ENCODE results near the gene GUCD1.
"Not testable (repeated sequence)": the region's sequence is repeated elsewhere in the genome, so short reads cannot be mapped to it uniquely, and the experiment has no call there.

The GUCD1 gene

DNA sequence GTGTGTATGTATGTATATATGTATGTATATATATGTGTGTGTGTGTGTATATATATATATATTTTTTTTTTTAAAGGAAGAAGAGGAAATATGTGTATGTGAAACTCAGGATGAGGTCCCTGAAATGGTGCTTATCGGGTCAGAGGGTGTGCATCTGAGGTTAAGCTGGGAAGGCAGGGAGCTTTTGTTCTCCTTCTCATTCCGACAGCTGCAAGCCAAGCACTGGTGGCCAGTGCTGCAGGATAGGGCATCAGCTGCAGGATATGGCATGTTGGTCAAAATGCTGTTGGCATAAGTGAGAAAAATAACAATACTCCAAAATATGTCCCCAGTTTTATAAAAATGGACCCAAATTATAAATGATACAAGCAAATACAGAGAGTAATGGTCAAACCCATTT lies 8.3 kb upstream of the GUCD1 start:
- DNase-seq: no peak

DNA sequence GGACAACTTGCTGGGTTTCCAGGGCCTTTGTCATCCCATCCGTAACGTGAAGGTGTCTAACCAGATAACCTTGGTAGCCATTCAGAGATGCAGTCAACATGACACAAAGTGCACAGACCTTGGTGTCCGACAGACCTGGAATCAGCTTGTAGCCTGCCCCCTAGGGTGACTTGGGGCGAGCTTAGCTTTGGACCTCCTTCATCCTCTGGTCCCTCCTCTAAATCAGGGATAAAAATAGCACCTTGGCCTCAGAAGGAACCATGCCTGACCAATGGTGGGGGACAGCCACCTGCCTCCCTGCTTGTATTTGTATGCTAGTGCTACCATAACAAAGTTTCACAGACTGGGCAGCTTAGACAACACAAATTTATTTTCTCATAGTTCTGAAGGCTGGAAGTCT lies 4.5 kb upstream of the GUCD1 start:
- no peak for DNase-seq

DNA sequence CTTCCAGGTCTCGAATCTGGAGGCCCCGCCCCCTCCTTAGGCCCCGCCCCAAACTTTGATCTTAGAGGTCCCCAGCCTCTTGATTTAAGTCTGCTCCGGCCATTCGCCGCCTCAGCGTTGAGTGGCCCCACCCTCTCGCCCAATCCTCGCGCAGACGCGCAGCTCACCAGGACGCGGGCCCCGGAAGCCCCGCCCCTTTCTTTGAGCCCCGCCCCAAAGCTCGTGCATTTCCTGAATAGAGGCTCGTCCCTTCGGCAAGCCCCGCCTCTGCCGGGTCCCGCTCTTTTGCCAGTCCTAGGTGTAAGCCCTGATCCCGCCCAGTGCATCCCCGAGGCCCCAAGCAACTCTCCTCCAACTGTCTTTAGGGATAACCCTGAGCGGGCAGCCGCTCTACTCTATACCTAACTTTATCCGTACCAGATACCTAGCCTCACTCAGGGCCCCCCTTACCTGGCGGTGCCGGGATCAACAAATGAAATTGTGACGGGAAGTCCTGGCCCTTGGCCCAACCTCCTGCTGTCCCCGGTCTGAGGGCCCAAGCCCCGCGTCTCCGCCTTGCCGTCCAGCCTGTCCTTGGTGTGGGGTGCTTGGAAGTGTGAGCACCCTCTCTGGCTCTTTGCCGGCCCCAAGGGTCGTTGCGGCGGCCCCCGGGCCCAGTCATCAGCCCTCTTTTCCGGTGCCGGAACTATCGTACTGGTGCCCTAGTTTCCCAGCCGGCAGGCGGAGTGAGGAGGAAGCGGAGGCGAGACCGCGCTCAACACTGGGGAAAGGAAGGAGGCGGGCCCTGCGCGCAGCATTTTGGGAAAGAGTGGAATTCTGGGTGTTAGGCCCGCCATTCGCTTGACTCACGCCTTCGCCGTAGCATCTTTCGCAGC lies 464 bp upstream of the GUCD1 start, which contains the start of gene SNRPD3:
SNRPD3 (plus strand) TSS at position 835 of the 875 bp plus-strand sequence. CDS start 1,676 bp downstream, outside the sequence.
- DNase-seq: peak; percentile 98

DNA sequence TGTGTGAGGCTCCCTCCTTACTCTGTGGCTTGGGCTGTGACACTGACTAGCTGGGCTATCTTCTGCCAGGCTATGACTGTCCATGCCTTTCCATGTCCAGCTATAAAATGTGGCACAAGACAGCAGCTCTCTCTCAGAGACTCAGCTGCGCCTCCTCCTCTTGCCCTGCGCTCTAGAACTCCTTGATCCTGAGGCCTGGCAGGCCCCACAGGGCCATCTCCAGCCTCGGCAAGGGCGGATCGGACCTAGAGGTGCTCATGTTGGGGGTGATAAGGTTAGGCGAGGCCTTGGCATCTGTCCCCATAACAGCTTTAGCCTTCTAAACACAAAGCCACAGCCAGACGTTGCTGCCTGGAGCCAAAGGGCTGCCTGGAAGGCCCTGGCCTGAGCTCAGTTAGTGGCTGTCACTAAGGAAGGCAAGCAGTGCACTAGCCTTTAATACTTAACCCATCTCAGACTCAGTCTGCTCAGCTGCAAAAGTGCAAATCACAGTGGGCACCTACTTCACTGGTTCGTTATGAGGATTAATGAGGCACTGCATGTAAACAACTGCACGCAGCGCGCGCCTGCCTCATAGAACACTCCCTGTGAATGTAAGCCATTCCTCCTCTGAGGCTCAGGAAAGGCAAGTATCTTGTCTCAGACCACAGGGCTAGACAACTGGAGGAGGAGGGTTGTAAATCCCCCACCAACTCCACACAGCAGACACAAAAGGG lies 1.2 kb downstream of the GUCD1 start:
- DNase-seq: peak; percentile 11

DNA sequence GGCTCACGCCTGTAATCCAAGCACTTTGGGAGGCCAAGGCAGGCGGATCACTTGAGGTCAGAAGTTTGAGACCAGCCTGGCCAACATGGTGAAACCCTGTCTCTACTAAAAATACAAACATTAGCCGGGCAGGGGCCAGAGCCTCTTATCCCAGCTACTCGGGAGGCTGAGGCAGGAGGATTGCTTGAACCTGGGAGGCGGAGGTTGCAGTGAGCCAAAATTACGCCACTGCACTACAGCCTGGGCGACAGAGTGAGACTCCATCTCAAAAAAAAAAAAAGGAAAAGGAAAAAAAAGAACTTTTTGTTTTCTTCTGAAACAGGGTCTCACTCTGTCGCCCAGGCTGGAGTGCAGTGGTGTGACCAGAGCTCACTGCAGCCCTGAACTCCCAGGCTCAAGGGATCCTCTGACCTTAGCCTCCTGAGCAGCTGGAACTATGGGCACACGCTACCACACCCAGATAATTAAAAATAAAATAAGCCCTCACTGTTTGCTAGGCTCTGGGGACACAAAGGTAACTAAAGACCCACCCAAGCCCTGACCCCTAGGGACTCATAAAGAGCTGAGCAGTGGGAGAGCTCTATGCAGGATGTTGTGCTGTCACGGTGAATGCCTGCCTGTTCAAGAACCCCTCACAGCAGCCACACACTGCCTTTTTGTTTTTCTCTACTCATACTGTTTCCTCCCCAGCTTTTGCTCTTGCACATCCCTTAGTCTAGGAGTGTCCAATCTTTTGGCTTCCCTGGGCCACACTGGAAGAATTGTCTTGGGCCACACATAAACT lies 2.2 kb downstream of the GUCD1 start:
- DNase-seq: peak; percentile 86

DNA sequence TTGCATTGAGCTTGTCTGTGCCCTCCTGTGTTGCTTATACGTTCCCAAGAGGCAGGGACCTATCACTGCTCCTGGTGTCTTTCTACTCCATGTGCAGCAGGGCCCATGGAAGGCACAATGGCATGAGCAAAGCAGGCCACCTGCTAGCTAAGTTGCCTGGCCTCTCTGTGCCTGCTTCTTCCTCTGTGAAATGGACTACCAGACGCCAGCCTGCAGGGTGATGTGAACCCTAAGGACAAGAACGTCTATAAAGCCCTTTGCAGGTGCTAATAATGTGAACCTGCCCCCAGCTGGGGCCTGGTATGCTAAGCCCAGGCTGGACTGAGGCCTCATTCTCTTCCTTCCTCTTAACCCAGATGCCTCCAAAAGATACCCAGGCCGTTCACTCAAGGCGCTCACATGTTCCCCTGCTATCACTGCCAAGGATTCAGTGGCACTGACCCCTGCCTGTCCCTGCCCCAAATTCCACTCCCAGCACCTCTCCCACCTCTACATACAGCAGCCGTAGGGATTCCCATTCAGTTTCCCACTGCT lies 4.0 kb downstream of the GUCD1 start:
- no peak for DNase-seq

DNA sequence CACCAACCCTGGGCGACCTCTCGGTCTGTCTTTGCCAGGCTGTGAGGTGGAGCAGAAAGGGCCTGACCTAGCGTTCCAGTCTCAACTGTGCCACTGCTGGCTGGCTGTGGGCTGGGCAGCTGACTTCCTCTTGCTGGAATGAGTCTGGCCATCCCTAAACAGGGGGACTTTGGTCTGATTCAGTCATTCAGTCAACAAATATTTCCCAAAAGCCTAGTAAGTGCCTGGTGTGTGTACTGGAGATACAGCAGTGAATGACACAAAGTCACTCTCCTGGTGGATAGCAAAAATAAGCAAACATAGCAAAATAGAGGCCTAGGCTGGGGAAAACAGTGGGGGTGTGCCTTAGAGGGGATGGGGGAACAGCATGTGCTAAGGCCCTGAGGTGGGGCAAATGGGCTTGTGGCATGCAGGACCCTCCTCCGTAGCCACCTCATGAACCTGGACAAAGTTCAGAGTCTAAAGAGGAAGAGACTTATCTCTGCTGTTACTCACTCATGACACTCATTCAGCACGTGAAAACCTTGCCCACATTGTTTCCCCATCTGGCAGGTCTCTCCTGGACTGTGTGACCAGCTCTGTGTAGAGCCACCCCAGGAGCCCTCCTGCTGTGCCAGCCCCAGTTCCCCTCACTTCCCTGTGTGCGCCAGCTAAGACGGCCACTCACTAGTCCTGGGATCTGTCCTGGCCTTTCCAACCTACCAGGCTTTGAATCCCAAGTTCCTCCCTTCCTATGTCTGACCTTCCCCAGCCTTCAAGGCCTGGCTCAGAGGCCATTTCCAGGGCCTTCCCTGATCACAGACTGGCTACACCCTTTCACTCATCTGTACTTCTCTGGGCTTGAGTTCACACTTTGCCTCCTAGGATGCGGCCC lies 4.7 kb downstream of the GUCD1 start:
- DNase-seq: no peak

DNA sequence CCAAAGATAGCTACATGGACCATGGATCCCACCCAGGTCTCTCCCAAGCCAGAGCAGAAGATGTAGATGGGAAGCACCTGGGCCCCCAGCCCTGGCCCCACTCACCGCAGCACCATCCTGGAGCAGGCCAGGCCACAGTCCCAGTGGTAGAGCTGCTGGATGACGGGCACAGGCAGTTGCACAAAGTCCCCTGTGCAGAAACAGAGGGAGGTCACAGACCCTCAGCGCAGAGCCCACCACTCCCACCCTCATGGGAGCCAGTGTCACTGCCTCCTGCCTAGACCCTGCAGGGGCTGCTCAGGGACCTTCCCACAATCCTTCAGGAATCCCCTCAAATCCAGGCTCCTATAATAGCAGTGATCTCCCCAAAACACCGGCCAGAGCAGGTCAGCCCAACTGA lies 6.1 kb downstream of the GUCD1 start:
- DNase-seq: no peak

DNA sequence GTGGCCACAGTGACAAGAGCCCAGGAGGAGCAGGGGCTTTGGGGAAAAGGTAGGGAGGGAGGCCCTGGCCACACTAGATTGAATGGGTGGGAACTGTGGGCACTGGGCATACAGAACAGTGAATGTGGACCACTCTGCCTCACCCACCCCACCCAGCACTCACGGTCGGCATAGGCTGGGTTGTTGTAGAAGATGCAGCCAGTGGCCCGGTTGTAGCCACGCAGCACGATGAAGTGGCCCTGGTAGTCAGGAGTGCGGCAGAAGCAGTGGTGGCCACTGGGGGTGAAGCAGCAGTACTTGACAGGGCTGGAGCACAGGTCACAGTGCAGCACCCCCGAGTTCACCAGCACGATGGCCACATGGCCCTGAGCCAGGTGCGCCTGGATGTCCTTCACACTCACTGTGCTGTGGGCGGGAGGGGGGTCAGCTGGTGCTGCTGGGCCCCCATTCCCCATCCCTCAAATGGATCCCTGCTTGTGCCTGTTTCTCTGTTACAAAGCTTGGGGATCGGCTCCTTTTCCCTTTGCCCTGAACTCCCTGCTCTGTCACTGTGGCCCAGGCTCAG lies 11.2 kb downstream of the GUCD1 start:
- DNase-seq: no peak

DNA sequence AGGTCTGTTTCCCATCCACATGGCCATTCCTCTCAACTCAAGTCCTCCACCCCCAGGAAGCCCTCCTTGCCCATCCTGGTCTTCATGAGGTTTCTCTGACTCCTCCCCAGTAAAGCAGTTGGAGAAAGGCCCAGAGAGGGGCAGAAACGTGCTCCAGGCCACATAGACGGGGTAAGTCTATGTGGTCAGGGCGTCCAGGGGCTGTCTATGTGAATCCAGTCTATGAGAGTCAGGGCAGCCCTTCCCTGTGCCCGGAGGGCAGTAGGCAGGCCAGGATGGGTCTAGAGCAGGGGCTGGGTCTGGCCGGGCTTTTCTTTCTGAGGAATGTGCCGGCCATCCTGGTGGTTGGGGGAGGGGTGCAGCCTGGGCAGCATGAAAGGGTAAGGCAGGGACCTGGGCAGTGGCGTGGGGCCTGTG lies 11.7 kb downstream of the GUCD1 start:
- DNase-seq: no peak

DNA sequence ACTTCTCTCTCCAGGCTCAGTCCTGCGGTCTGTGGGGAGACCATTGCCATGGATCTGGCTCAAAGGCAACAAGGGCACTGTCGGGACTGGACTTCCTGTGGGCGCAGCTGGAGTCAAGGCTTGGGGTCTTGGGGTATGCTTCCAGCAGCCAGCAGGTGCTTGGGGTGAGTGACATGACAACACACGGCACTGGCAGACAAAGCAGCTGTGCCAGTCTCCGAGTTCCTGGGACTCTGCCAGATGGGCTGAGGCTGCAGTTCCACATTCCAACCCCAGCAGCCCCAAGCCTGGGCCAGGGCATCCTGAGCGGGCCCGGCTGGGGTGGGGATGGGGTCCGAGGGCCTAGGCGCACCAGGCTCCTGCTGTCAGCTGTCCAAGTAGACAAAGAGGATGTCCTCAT lies 12.3 kb downstream of the GUCD1 start:
- DNase-seq: no peak

DNA sequence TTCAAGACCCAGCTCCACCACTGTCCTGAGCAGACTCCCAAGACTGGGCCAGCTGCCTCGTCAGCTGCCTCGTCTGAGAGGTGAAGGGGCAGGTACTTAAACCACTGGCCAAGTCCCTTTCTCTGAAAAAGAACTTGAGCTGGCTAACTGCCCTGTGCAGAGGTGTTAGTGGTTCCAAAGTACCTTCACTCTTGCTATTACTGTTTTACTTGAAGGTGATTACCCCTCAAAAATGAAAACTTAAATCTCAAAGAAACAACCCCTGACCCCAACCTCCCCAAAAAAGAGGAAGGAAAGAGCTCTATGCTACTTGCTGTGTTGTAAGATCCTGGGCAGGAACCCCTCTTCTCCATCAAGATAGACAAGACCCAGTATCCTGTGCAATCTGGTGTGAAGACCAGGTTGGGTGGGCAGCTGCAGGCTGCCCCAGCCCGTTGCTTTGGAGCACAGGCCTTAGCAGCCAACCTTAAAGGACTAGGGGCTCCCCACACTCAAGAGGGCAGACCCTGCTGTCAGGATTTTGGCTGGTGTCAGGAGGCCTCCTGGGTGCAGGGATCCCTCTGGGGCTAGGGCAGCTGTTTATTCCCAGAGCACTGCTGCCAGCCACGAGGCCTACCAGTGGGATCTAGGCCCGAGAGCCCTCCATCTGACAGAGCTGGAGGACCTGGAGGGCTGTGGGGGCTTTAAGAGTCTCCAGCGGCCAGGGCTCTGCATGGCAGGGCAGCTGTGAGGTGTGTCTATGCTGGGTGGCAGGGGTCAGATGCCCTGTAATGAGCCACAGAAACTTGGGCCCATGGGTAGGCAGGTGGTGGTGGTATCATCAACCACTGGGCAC lies 13.0 kb downstream of the GUCD1 start:
- no peak for DNase-seq

DNA sequence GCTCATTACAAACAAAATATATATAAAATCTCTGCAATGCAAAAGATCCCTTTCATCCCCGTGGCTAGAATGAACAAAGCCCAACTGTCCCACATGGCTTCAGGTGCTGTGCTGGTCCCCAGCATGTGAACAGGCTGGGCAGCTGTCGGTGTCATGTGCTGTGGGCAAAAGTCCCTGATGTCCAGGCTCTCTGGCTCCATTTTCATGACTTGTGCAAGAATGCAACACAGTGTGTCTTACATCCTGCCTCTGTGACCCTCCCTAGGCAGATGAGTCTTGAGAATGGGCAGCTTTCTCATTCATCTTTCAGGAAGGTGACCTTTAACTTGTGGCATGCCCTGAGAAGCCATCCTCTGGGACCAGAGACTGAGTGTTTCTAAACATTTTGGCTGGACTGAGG lies 14.5 kb downstream of the GUCD1 start:
- no peak for DNase-seq

DNA sequence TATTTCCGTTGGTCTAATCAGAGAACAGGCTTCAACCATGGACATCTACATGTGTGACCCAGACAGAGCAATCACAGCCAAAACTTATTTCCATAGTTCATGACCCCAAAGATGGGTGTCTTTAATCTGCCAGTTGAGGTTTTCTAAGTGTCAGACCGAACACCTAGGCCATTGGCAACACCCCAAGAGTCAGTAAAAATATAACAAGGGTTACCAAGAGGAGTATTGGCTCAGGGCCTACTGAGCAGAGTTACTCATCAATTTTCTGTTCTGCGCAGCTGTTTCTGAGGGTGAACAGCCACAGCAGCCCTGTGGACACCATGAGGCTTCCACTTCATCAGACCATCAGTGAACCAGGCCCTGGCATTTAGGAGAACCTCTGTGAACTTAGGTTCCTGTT lies 18.8 kb downstream of the GUCD1 start:
- no peak for DNase-seq

DNA sequence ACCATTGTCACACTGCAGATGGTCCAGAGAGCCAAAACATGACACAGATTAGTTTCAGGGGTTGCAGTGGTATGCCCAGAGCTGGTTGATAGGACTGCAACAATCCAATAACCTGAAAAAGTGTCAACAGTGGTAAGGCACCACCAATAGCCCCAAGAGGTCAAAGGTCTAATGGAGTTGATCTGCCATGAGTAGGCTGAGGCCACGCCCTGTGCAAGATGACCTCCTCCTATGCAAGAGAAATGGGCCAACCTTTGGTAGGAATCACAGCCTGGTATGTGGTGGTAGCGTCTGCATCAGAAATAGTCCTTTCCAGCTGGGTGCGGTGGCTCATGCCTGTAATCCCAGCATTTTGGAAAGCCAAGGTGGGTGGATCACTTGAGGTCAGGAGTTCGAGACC lies 19.6 kb downstream of the GUCD1 start:
- DNase-seq: no peak

DNA sequence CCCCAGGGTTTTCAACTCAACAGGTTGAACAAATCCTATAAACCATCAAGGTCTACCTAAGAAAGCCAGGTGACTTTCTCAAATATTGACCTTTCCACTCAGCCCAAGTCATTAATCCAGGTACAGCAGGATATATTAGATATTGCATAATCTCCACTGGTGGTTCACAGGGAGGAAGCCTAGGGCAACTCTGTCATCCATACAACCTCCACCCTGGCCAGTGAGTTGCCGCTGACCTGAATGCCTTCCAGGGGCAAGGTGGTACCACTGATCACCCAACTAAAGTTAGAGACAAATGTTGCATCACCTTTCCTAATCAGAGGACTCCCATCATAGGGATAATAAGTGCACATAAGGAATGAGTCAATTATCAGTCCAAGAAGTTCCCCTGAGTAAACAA lies 22.9 kb downstream of the GUCD1 start:
- peak; percentile 43 for DNase-seq

DNA sequence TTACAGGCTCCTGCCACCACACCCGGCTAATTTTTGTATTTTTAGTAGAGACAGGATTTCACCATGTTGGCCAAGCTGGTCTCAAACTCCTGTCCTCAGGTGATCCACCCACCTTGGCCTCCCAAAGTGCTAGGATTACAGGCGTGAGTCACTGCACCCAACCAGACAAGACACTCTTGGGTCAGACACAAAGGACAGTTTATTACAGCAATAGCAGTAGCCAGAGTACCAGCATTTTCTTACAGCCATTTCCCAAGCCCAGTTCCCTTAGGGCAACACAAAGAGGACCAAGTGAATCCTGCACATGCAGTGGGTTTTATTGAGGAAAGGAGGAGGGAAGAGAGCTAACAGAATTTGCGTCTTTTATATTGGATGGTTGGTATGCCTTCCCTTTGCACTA lies 24.0 kb downstream of the GUCD1 start:
- not testable (repeated sequence) for DNase-seq

DNA sequence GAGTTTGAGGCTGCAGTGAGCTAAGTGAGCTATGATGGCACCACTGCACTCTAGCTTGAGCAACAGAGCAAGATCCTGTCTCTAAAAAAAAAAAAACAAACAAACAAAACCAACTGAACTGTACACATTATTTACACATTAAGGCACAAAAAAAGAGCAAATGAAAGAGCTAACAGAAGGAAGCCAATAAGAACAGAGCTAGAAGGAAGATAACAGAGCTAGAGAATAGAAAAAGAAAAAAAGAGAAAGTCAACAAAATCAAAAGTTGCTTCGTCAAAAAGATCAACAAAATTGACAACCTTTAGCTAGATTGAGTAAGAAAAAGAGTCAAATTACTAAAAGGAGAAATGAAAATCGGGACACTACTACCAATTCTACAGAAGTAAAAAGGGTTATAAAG lies 25.0 kb downstream of the GUCD1 start:
- no peak for DNase-seq

DNA sequence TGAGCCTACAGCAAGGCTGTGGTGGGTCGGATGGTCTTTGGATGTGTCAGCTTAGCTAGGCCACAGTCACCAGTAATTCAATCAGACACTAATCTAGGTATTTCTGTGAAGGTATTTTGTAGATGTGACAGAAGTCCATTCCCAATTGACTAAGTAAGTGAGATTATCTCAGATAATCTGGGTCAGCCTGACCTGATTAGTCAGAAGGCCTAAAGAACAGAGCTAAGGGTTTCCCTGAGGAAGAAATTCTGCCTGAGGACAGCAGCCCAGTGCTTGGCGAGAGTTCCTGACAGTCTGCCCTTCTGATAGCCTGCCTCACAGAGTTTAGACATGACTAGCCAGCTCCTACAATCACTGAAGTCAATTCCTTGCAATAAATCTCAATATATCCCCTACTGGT lies 28.7 kb downstream of the GUCD1 start:
- no peak for DNase-seq

DNA sequence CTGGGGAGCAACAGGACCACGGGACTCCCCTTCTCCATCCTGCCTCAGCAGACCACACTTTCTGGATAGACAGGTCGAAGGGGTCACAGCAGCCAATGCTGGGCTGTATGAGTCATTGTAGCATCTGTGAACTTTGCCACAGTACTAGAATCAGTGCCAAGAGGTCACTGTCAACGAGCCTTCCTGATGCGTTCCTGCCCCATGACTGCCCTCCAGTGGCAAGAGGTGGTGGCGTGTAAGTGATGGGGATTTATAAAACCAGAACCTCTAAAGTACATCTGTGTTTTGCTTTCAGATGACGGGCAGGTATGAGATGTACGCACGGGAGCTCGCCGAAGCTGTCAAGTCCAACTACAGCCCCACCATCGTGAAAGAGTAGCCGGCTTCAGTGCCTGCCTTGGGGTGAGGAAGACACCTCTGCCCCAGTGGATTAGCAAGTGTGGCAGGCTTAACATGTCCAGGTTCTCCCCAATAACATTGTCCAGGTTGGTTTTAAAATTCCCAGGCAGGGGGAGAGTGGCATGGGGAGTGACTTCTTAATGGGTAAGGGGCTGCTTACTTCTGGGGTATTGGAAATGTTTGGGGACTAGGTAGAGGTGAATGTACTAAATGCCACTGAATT lies 29.4 kb downstream of the GUCD1 start:
- DNase-seq: peak; percentile 54

Data from DMS153 (cell line).